HG02852 (cell line): ENCODE measurements around the gene DDX10.
A peak's percentile ranks its signal among the peaks of the same experiment; 100 is the strongest.
"Not testable (repeated sequence)": the region's sequence is repeated elsewhere in the genome, so short reads cannot be mapped to it uniquely, and the experiment has no call there.

ENCODE experiments used
- ATAC-seq: cut with Tn5 transposase; IDR thresholded peaks from one replicate; pipeline ENCODE4 v1.9.1; 2021; ENCODE audit warnings: mild to moderate bottlenecking, moderate library complexity; ENCODE audit not compliant: unreplicated experiment

Gene DDX10

GRCh38 chr11:108664730-108665525, at the start of gene DDX10:
TSS of gene DDX10 (plus strand) at chr11:108665069. CDS start at chr11:108665154, 85 bp downstream.
- ATAC-seq = peak; percentile 88

- no peak for ATAC-seq
These were observed 48.3 kb upstream of the DDX10 start for GRCh38 chr11:108616549-108616948.

- ATAC-seq = no peak
These were observed 47.8 kb upstream of the DDX10 start for GRCh38 chr11:108617055-108617454.

- ATAC-seq = no peak
These were observed 46.3 kb upstream of the DDX10 start for GRCh38 chr11:108618529-108618928.

GRCh38 chr11:108620958-108621772, 43.7 kb upstream of the DDX10 start:
- ATAC-seq = peak; percentile 87

- ATAC-seq = no peak
These were observed 42.5 kb upstream of the DDX10 start for GRCh38 chr11:108622341-108622740.

- no peak for ATAC-seq
These were observed 40.5 kb upstream of the DDX10 start for GRCh38 chr11:108624196-108624925.

- no peak for ATAC-seq
These were observed 36.5 kb upstream of the DDX10 start for GRCh38 chr11:108628326-108628725.

- no peak for ATAC-seq
These were observed 36.1 kb upstream of the DDX10 start for GRCh38 chr11:108628812-108629211.

- no peak for ATAC-seq
These were observed 35.6 kb upstream of the DDX10 start for GRCh38 chr11:108629274-108629673.

- ATAC-seq = no peak
These were observed 32.7 kb upstream of the DDX10 start for GRCh38 chr11:108632041-108632704.

GRCh38 chr11:108635106-108635505, 29.8 kb upstream of the DDX10 start:
- no peak for ATAC-seq

- no peak for ATAC-seq
These were observed 28.6 kb upstream of the DDX10 start for GRCh38 chr11:108636222-108636621.

- no peak for ATAC-seq
These were observed 25.7 kb upstream of the DDX10 start for GRCh38 chr11:108639146-108639545.

- not testable (repeated sequence) for ATAC-seq
These were observed 23.1 kb upstream of the DDX10 start for GRCh38 chr11:108641752-108642151.

- no peak for ATAC-seq
These were observed 20.9 kb upstream of the DDX10 start for GRCh38 chr11:108643974-108644373.

- no peak for ATAC-seq
These were observed 18.9 kb upstream of the DDX10 start for GRCh38 chr11:108645970-108646369.

- ATAC-seq = no peak
These were observed 17.5 kb upstream of the DDX10 start for GRCh38 chr11:108647387-108647700.

GRCh38 chr11:108647701-108648527, 17.0 kb upstream of the DDX10 start:
- peak; percentile 88 for ATAC-seq

- no peak for ATAC-seq
These were observed 16.4 kb upstream of the DDX10 start for GRCh38 chr11:108648528-108648885.
